Measurements from ENCODE around the gene COL18A1. TPM values are rescaled to one million over a fixed set of nuclear protein-coding genes. Genes with fewer than 3 reads are reported as not detected.

Gene COL18A1
- total RNA-seq, 1 experiment from 2014 or later: 77.0 TPM

GRCh38 chr21:45473496-45474322 lies 68.7 kb downstream of the COL18A1 start:
- H4K20me1 ChIP-seq (ENCODE audit: low read length): no peaks in the 10 kb centered on the region
- H3K27ac ChIP-seq (ENCODE audit: low read length): no peak overlapping the region
- TF ChIP-seq CTCF (conservative IDR thresholded peaks at IDR 0.05; ENCODE audit: low read depth, low read length) (no peak), EZH2phosphoT487 (IDR thresholded peaks at IDR 0.05; ENCODE audit: borderline replicate concordance, low read length) (no peak), EZH2 (IDR thresholded peaks at IDR 0.05; ENCODE audit: low read length, unreplicated experiment) (no peak)

GRCh38 chr21:45474323-45474950 lies 69.5 kb downstream of the COL18A1 start:
- no peak overlapping the region for H2AFZ ChIP-seq (ENCODE audit: low read length)

More at GRCh38 chr21:45473496-45474322, 68.7 kb downstream of the COL18A1 start:
- intact Hi-C loops (cut with micrococcal nuclease): no loop called here
- ATAC-seq (no peak), DNase-seq (no peak)
- no peaks in the 10 kb centered on the region for H3K9me3 ChIP-seq (ENCODE audit: low read length)
- ChIA-PET POLR2A (ENCODE audit: unreplicated experiment) (no interaction called here), CTCF (no interaction called here)
- H3K9me2 ChIP-seq (replicated peaks; ENCODE audit: low read length): no peaks in the 10 kb centered on the region
- BruUV-seq (replicated peaks): no TSS peak
- no peak overlapping the region for H3K4me3 ChIP-seq (ENCODE audit: low read length)
- H3K4me1 ChIP-seq (ENCODE audit: insufficient read depth, low read length): peaks cover 15% of the 10 kb centered on the region
- H3K9ac ChIP-seq (ENCODE audit: low read length): no peak overlapping the region
- H3F3A ChIP-seq (ENCODE audit: low read length, unreplicated experiment): no peaks in the 10 kb centered on the region
- peaks cover 4% of the 10 kb centered on the region for H3K36me3 ChIP-seq (ENCODE audit: low read depth, low read length)
- no peaks in the 10 kb centered on the region for H3K79me2 ChIP-seq (ENCODE audit: low read length)
- no peak overlapping the region for H2AFZ ChIP-seq (ENCODE audit: low read length)
- H3K27me3 ChIP-seq (ENCODE audit: low read length): no peaks in the 10 kb centered on the region
- no peak overlapping the region for H3K4me2 ChIP-seq (ENCODE audit: low read length)

More at GRCh38 chr21:45474323-45474950, 69.5 kb downstream of the COL18A1 start:
- H3K4me1 ChIP-seq (ENCODE audit: insufficient read depth, low read length): peaks cover 15% of the 10 kb centered on the region
- no peak overlapping the region for H3K27ac ChIP-seq (ENCODE audit: low read length)
- no peaks in the 10 kb centered on the region for H3K27me3 ChIP-seq (ENCODE audit: low read length)
- DNase-seq (no peak), ATAC-seq (no peak)
- no peaks in the 10 kb centered on the region for H3F3A ChIP-seq (ENCODE audit: low read length, unreplicated experiment)
- H3K4me2 ChIP-seq (ENCODE audit: low read length): no peak overlapping the region
- H4K20me1 ChIP-seq (ENCODE audit: low read length): no peaks in the 10 kb centered on the region
- H3K9me3 ChIP-seq (ENCODE audit: low read length): no peaks in the 10 kb centered on the region
- BruUV-seq (replicated peaks): no TSS peak
- intact Hi-C loops (cut with micrococcal nuclease): no loop called here
- POLR2A ChIA-PET (ENCODE audit: unreplicated experiment): no interaction called here
- TF ChIP-seq EZH2phosphoT487 (IDR thresholded peaks at IDR 0.05; ENCODE audit: borderline replicate concordance, low read length) (no peak), EZH2 (IDR thresholded peaks at IDR 0.05; ENCODE audit: low read length, unreplicated experiment) (no peak), CTCF (conservative IDR thresholded peaks at IDR 0.05; ENCODE audit: low read depth, low read length) (no peak)
- H3K79me2 ChIP-seq (ENCODE audit: low read length): no peaks in the 10 kb centered on the region
- H3K36me3 ChIP-seq (ENCODE audit: low read depth, low read length): peaks cover 4% of the 10 kb centered on the region
- H3K4me3 ChIP-seq (ENCODE audit: low read length): no peak overlapping the region
- no peaks in the 10 kb centered on the region for H3K9me2 ChIP-seq (replicated peaks; ENCODE audit: low read length)
- CTCF ChIA-PET: no interaction called here
- H3K9ac ChIP-seq (ENCODE audit: low read length): no peak overlapping the region
